ENCODE data around the gene RINT1. TPM values are rescaled to one million over a fixed set of nuclear protein-coding genes. Genes with fewer than 3 reads are reported as not detected.
"Not testable (repeated sequence)": the region's sequence is repeated elsewhere in the genome, so short reads cannot be mapped to it uniquely, and the experiment has no call there.

Gene RINT1
- total RNA-seq, 2 donors from 2014 or later: 21.0 to 26.0 TPM

DNA sequence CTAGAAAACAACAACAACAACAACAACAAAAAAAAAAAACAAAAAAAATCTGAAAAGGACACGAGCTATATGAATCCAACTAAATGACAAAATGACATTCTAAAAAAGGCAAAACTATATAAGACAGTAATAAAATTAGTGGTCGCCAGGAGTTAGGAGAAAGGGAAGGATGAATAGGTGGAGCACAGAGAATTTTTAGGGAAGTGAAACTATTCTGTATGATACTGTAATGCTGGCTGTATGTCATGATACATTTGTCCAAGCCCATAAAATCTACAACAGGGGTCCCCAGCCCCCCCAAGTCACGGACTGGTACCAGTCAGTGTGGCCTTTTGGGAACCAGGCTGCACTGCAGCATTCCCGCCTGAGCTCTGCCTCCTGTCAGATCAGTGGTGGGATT is 7.2 kb upstream of the RINT1 start:
- H3K4me1 Mint-ChIP-seq: peaks cover 3% of the 10 kb centered on the region
- 93% methylated on average over 2 to 4 of the region's 4 CpGs for WGBS, 2 experiments (ENCODE audit: insufficient coverage in 1 of 2, insufficient read length in 1 of 2)
- no peak for TF ChIP-seq CTCF (conservative IDR thresholded peaks at IDR 0.05)
- peaks cover under 1% of the 10 kb centered on the region for H3K36me3 Mint-ChIP-seq (ENCODE audit: low read depth)
- peaks cover under 1% of the 10 kb centered on the region for H3K36me3 ChIP-seq (ENCODE audit: control insufficient read depth, insufficient read depth, low read length)
- no peaks in the 10 kb centered on the region for H3K27me3 Mint-ChIP-seq (ENCODE audit: insufficient read depth)
- H3K9me3 Mint-ChIP-seq: peaks cover 9% of the 10 kb centered on the region
- H3K4me1 ChIP-seq (ENCODE audit: control insufficient read depth, insufficient read depth, low read length): no peaks in the 10 kb centered on the region
- H3K27ac ChIP-seq (ENCODE audit: low read depth, low read length): no peak overlapping the region
- DNase-seq: no peak
- H3K4me3 Mint-ChIP-seq: no peak overlapping the region
- no peak overlapping the region for H3K9ac ChIP-seq (ENCODE audit: extremely low read depth, low read length, poor library complexity, severe bottlenecking)
- H3K9me3 ChIP-seq (ENCODE audit: control insufficient read depth, low read length): peaks cover 7% of the 10 kb centered on the region
- no peaks in the 10 kb centered on the region for H3K27me3 ChIP-seq (ENCODE audit: control insufficient read depth, insufficient read depth, low read length, poor library complexity, severe bottlenecking)
- H3K4me3 ChIP-seq (ENCODE audit: low read length): no peak overlapping the region
- no peak overlapping the region for H3K27ac Mint-ChIP-seq

GRCh38 chr7:105527737-105528136 is 4.3 kb upstream of the RINT1 start:
- H3K9me3 Mint-ChIP-seq: not testable (repeated sequence)

GRCh38 chr7:105530126-105530525 is 1.9 kb upstream of the RINT1 start:
- no peak overlapping the region for H3K4me3 ChIP-seq (ENCODE audit: low read length)
- Mint-ChIP-seq H3K4me3 (no peak overlapping the region), H3K27me3 (ENCODE audit: insufficient read depth) (no peaks in the 10 kb centered on the region), H3K4me1 (peaks cover 13% of the 10 kb centered on the region), H3K9me3 (peaks cover 4% of the 10 kb centered on the region), H3K36me3 (ENCODE audit: low read depth) (no peaks in the 10 kb centered on the region), H3K27ac (no peak overlapping the region)
- H3K9ac ChIP-seq (ENCODE audit: extremely low read depth, low read length, poor library complexity, severe bottlenecking): no peak overlapping the region
- no peak for DNase-seq
- no peaks in the 10 kb centered on the region for H3K4me1 ChIP-seq (ENCODE audit: control insufficient read depth, insufficient read depth, low read length)
- H3K9me3 ChIP-seq (ENCODE audit: control insufficient read depth, low read length): peaks cover 3% of the 10 kb centered on the region
- peaks cover 5% of the 10 kb centered on the region for H3K36me3 ChIP-seq (ENCODE audit: control insufficient read depth, insufficient read depth, low read length)
- TF ChIP-seq CTCF (conservative IDR thresholded peaks at IDR 0.05): no peak
- no peaks in the 10 kb centered on the region for H3K27me3 ChIP-seq (ENCODE audit: control insufficient read depth, insufficient read depth, low read length, poor library complexity, severe bottlenecking)
- WGBS, 2 experiments (ENCODE audit: insufficient coverage in 1 of 2, insufficient read length in 1 of 2): 95 to 96% methylated on average over 5 to 10 of the region's 10 CpGs
- H3K27ac ChIP-seq (ENCODE audit: low read depth, low read length): no peak overlapping the region

More at GRCh38 chr7:105527737-105528136, 4.3 kb upstream of the RINT1 start:
- not testable (repeated sequence) for H3K4me1 ChIP-seq (ENCODE audit: control insufficient read depth, insufficient read depth, low read length); H3K27me3 ChIP-seq (ENCODE audit: control insufficient read depth, insufficient read depth, low read length, poor library complexity, severe bottlenecking); H3K27ac Mint-ChIP-seq; H3K9ac ChIP-seq (ENCODE audit: extremely low read depth, low read length, poor library complexity, severe bottlenecking); DNase-seq; H3K4me1 Mint-ChIP-seq; H3K9me3 ChIP-seq (ENCODE audit: control insufficient read depth, low read length); H3K27me3 Mint-ChIP-seq (ENCODE audit: insufficient read depth); H3K4me3 Mint-ChIP-seq; H3K36me3 Mint-ChIP-seq (ENCODE audit: low read depth); H3K36me3 ChIP-seq (ENCODE audit: control insufficient read depth, insufficient read depth, low read length); H3K27ac ChIP-seq (ENCODE audit: low read depth, low read length); H3K4me3 ChIP-seq (ENCODE audit: low read length)
- 99% methylated on average over 4 of the region's 5 CpGs; no CpG with 5 or more reads in 1 of the 2 experiments for WGBS, 2 experiments (ENCODE audit: insufficient coverage in 1 of 2, insufficient read length in 1 of 2)

- H3K27ac ChIP-seq (ENCODE audit: low read depth, low read length): no peak overlapping the region
- no peak overlapping the region for H3K9ac ChIP-seq (ENCODE audit: extremely low read depth, low read length, poor library complexity, severe bottlenecking)
- TF ChIP-seq CTCF (conservative IDR thresholded peaks at IDR 0.05): no peak
- no peaks in the 10 kb centered on the region for H3K27me3 Mint-ChIP-seq (ENCODE audit: insufficient read depth)
- no peaks in the 10 kb centered on the region for H3K36me3 Mint-ChIP-seq (ENCODE audit: low read depth)
- H3K36me3 ChIP-seq (ENCODE audit: control insufficient read depth, insufficient read depth, low read length): peaks cover 7% of the 10 kb centered on the region
- H3K4me3 Mint-ChIP-seq: no peak overlapping the region
- no peaks in the 10 kb centered on the region for H3K4me1 ChIP-seq (ENCODE audit: control insufficient read depth, insufficient read depth, low read length)
- no peak for DNase-seq
- no peak overlapping the region for H3K27ac Mint-ChIP-seq
- WGBS, 2 experiments (ENCODE audit: insufficient coverage in 1 of 2, insufficient read length in 1 of 2): 93% methylated on average over 20 of the region's 20 CpGs
- no peaks in the 10 kb centered on the region for H3K9me3 ChIP-seq (ENCODE audit: control insufficient read depth, low read length)
- H3K27me3 ChIP-seq (ENCODE audit: control insufficient read depth, insufficient read depth, low read length, poor library complexity, severe bottlenecking): no peaks in the 10 kb centered on the region
- H3K4me1 Mint-ChIP-seq: peaks cover 13% of the 10 kb centered on the region
- peaks cover under 1% of the 10 kb centered on the region for H3K9me3 Mint-ChIP-seq
- H3K4me3 ChIP-seq (ENCODE audit: low read length): no peak overlapping the region
Observed at GRCh38 chr7:105530546-105530945, 1.5 kb upstream of the RINT1 start.
